Panc1 (cell line): Measurements from ENCODE around the gene GCH1.

Source experiments
- CTCF ChIP-seq: fragments of 450-650 bp; IDR thresholded peaks from 2 replicates; pipeline ENCODE4 v1.5.1; 2017; ENCODE audit warnings: mild to moderate bottlenecking
- POLR2AphosphoS5 ChIP-seq: IDR thresholded peaks from 2 replicates; pipeline ENCODE4 v1.6.1; 2012; ENCODE audit warnings: mild to moderate bottlenecking, low read depth, low read length, moderate library complexity
- TF ChIP-seq, protein P1 (sequence below), 2 experiments: IDR thresholded peaks; 2 replicates each; pipeline ENCODE4 v1.6.1; 2011 to 2012; ENCODE audit warnings: low read depth in 2 of 2, control low read depth in 1 of 2, low read length in 1 of 2, mild to moderate bottlenecking in 1 of 2, moderate library complexity in 1 of 2; ENCODE audit not compliant: insufficient read depth in 1 of 2

GRCh38 chr14:54935100-54935499 is 32.5 kb upstream of the GCH1 start:
- TF ChIP-seq, protein P1, sequence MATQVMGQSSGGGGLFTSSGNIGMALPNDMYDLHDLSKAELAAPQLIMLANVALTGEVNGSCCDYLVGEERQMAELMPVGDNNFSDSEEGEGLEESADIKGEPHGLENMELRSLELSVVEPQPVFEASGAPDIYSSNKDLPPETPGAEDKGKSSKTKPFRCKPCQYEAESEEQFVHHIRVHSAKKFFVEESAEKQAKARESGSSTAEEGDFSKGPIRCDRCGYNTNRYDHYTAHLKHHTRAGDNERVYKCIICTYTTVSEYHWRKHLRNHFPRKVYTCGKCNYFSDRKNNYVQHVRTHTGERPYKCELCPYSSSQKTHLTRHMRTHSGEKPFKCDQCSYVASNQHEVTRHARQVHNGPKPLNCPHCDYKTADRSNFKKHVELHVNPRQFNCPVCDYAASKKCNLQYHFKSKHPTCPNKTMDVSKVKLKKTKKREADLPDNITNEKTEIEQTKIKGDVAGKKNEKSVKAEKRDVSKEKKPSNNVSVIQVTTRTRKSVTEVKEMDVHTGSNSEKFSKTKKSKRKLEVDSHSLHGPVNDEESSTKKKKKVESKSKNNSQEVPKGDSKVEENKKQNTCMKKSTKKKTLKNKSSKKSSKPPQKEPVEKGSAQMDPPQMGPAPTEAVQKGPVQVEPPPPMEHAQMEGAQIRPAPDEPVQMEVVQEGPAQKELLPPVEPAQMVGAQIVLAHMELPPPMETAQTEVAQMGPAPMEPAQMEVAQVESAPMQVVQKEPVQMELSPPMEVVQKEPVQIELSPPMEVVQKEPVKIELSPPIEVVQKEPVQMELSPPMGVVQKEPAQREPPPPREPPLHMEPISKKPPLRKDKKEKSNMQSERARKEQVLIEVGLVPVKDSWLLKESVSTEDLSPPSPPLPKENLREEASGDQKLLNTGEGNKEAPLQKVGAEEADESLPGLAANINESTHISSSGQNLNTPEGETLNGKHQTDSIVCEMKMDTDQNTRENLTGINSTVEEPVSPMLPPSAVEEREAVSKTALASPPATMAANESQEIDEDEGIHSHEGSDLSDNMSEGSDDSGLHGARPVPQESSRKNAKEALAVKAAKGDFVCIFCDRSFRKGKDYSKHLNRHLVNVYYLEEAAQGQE (IDR thresholded peaks at IDR 0.05; ENCODE audit: insufficient read depth in 1 of 2, low read depth in 2 of 2, low read length in 1 of 2) = no peak
- TF ChIP-seq CTCF (no peak), POLR2AphosphoS5 (no peak)
